ENCODE measurements around the gene MTERF4.

MTERF4 gene

DNA sequence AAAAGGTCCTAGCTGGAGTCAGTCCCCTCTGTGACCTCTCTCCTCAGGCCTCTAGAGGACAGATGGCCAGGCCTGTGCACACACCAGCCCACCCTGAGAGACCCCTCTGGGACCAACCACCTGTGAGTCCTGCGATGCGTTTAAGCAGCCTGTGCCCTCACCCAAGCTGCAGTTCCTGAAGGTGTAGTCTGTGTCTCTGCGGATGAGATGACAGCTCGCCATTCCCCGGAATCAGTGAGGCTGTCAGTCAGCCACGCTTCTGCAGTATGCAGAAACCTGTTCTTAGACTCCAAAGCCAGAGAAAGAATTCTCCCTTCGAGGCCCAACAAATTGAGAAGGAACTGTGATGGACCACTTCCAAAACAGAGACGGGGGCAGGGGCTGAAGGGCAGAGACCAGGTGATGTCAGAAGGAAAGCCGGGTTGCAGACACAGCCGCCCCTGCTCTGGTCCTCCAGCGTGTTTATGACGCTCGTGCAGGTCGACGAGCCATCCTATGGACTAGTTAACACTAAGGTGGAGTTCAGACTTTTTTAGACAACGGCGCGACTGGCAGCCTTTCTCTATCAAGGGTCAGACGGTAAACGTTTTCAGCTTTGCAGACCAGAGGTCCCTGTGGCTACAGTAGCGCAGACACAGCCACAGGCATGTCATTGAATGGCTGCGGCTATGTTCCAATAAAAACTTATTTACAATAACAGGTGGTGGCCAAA, 10.2 kb downstream of the MTERF4 start:
- TF ChIP-seq CTCF (IDR thresholded peaks at IDR 0.05; ENCODE audit: low read depth, low read length): no peak
- DNase-seq (ENCODE audit: extremely low read depth, low read depth): no peak

DNA sequence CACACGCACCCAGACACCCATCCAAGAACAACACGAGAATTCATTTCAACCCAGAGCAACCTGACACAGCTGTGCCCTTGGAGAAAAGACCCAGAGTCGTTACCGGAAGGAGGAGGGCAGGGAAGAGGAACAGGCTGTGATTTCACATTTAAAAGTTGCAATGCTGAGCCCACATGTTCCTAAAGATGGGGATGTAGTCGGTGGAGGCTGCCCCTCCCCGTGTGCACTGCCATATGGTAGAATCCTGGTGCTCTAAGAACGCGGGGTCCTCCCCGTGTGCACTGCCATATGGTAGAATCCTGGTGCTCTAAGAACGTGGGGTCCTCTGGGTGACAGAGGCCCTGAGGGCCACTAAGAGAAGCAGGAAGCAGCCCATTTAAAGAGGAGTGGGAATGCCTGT, 10.9 kb downstream of the MTERF4 start:
- no peak for TF ChIP-seq CTCF (IDR thresholded peaks at IDR 0.05; ENCODE audit: low read depth, low read length)
- no peak for DNase-seq (ENCODE audit: extremely low read depth, low read depth)

DNA sequence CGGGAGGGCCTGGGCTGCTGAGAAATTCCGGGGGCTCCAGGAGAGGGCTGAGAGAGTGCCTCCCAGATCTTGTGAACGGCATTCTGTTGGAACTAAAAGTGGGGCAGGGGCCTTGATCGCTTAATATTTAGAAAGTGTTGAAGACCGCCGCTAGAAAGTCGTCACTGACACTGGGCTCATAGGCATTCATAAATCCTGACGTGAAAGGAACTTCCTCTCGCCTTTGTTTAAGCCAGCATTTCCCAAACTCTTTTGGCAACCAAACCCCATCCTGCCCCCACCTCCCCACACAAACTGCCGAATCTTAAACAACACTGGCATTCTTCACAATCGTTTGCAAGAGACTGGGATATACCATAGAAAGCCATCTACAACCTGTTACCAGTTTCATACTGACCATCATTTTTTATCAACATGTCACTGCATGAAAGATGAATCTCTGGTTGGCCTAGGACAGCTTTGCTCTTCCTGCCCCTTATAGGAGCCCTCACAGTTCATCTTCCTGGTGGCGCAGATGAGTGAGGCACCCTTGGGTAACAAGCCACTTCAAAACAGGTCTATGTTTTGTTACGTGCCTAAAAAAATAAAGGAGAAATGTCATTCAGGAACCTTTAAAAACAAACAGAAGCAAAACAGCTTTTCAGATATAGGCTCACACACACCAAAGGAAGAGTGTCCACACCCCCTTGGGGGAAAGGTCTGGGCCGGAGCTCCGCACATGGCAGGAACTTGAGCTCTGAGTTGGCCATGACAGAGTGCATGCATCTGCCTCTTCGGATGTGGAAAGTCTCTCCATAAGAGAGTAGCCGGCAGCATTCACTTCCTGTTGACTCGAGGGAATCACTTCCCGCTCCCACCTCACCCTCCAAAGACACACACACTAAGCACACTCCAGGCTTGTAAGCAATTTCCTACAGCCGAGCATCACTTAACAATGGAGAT, 13.0 kb downstream of the MTERF4 start:
- no peak for DNase-seq (ENCODE audit: extremely low read depth, low read depth)
- TF ChIP-seq CTCF (IDR thresholded peaks at IDR 0.05; ENCODE audit: low read depth, low read length): no peak

DNA sequence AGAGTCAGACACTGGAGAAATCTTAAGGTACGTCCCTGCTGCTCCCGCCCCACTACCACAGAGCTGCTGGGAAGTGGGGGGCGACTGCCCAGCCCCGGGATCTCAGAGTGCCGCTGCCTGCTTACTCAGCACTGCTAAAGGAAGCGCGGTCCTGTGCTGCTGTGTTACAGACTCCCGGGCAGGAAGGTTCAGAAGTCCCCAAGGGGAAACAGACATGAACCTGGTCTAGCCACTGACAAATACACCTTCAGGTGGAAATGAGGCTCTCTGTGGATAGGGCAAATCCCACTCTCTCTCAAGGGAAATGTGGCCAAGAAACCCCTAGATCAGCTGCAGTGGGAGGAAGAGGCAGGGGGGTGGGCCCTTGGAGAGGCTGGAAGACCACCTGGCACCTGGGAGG, 13.7 kb downstream of the MTERF4 start:
- no peak for DNase-seq (ENCODE audit: extremely low read depth, low read depth)

GRCh38 chr2:241087420-241088268, 14.4 kb downstream of the MTERF4 start:
- no peak for DNase-seq (ENCODE audit: extremely low read depth, low read depth)
- TF ChIP-seq CTCF (IDR thresholded peaks at IDR 0.05; ENCODE audit: low read depth, low read length): no peak

More for the DNA sequence above, 13.7 kb downstream of the MTERF4 start:
- TF ChIP-seq CTCF (IDR thresholded peaks at IDR 0.05; ENCODE audit: low read depth, low read length): no peak

- no peak for DNase-seq (ENCODE audit: extremely low read depth, low read depth)
- no peak for TF ChIP-seq CTCF (IDR thresholded peaks at IDR 0.05; ENCODE audit: low read depth, low read length)
These were observed 17.1 kb downstream of the MTERF4 start for GRCh38 chr2:241084856-241085444.

Measured in AG09319 (cell line).